NCI-H748 (cell line): ENCODE results near the gene RCVRN.
"Not testable (repeated sequence)": the region's sequence is repeated elsewhere in the genome, so short reads cannot be mapped to it uniquely, and the experiment has no call there.

Experiments used
- DNase-seq: peaks from one replicate; lab custom pipeline; 2025; ENCODE audit not compliant: unreplicated experiment; lab: John Stamatoyannopoulos, UW

The RCVRN gene

GRCh38 chr17:9922012-9922848, 17.2 kb upstream of the RCVRN start:
- DNase-seq, result no peak

DNA sequence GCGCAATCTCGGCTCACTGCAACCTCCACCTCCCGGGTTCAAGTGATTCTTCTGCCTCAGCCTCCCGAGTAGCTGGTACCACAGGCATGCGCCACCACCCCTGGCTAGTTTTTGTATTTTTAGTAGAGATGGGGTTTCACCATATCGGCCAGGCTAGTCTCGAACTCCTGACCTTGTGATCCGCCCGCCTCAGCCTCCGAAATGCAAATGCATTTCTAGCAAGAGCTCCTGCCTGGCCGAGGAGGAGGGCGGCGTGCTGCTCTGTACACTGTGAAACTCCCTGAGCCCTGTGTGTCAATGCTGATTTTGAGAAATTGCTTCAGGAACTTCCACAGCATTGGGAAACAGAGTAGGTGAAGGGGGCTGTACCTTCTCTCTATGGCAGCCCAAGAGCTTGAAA, 16.1 kb upstream of the RCVRN start:
- DNase-seq, result not testable (repeated sequence)

GRCh38 chr17:9918804-9919352, 13.8 kb upstream of the RCVRN start:
- no peak for DNase-seq

DNA sequence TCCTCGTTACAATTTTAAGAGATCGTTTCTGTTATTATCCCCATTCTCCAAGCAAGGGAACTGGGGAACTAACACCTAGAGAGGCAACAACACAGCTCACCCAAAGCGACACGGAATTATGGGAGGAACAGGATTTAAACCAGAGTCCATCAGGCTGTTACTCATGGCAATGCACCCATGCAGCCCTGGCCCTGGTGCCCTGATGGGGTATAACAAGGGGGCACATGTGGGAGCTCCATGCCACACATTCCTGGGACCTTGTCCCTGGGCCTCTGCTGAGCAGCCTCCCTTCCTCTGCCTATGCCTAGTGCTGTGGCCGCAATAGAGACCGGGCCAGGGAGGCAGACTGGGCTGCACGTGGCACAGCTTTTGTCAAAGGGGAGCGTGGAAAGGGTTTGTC, 13.3 kb upstream of the RCVRN start:
- no peak for DNase-seq

- no peak for DNase-seq
These were observed 12.7 kb upstream of the RCVRN start for GRCh38 chr17:9917801-9918200.

GRCh38 chr17:9917131-9917530, 12.1 kb upstream of the RCVRN start:
- DNase-seq, result no peak

DNA sequence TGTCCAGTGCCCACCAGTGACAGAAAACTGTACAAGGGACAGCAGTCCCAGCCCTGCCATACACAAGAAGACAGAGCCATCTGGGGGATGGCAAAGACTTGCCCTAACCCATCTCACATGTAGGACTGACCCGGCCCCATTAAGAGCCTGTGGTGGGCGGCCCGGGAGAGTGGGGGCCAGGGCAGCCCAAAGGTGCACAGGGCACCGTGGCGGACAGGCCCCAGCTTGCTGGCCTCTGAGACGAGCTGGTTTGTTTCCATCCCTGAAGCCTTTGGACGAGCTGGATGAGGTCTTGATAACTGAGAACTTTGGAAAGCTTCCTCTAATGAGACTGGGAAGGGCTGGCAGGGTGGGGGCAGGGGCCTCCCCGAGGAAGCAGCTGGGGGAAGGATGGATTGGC, 11.0 kb upstream of the RCVRN start:
- no peak for DNase-seq

- DNase-seq, result no peak
These were observed 8.4 kb upstream of the RCVRN start for GRCh38 chr17:9913476-9913875.

- no peak for DNase-seq
These were observed 7.3 kb upstream of the RCVRN start for GRCh38 chr17:9912121-9913099.

DNA sequence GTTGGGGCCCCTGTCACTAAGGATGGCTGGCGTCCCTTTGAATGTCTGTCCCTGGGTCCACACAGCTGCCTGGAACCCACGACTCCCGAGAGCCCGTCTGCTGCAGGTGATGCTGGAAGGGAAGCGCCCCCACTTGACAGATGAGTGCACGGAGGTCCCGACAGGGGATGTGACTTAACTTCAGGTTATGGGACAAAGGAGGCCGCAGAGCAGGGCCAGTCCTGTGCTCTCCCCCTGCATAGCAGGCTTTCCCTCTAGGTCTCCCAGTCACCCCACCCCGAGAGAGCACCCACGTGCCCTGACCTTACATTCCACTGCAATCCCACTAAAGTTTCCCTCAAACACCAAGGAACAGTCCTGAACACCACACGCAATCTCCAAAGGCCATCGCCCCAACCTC, 6.0 kb upstream of the RCVRN start:
- DNase-seq, result no peak

DNA sequence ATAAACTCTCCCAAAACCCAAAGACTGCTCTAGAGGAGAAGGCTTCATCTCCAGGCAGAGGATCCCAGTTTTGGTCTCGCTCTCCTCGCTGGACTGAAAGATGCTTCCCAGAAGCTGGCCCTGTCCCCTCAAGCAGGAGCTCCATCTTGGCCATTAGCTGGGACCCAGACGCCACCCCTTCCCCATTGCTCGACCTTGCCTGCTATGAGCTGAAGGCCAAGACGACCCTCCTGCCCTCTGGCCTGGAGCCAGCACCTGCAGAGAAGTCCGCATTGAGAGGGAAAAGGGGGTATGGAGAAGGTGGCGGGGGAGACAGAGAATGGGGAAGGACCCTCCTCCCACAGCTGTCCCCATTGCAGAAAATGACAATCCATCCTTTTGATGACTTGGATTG, 3.6 kb upstream of the RCVRN start:
- DNase-seq, result no peak

DNA sequence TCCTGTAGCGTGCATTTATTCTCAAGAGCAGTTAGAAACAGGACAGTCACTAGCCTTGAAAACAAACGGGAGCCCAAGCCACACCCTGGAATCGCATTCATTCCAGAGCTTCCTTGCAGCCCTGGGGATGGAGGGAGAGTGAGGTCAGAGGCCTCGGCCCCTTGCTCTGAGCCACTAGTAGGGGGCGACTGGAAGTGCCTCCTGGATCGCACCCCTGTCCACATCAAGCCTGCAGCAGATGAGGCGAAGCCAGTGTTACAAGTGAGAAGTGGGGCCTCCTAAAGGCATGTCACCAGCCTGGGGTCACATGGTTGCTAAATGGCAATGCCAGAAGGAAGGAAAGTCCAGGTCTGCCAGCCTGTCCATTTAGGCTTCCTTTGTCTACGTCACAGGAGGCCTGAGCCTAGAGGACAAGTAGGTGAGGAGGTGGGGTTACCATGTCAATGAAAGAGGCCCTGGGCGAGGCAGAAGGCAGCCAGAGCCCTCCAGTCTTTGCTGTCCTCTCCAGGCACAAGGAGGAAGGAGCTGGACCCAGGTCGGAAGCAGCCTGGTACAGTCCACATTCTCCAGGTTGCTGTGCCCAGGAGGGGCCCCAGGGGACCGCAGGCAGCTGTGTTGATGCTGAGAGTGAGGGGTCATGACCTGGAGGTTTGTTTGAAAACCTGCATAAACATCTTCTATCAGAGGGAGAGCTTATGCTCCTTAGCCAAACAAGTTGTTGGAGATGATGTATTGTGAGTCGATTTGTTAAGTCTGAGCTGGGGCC, 3.0 kb upstream of the RCVRN start:
- DNase-seq, result no peak

DNA sequence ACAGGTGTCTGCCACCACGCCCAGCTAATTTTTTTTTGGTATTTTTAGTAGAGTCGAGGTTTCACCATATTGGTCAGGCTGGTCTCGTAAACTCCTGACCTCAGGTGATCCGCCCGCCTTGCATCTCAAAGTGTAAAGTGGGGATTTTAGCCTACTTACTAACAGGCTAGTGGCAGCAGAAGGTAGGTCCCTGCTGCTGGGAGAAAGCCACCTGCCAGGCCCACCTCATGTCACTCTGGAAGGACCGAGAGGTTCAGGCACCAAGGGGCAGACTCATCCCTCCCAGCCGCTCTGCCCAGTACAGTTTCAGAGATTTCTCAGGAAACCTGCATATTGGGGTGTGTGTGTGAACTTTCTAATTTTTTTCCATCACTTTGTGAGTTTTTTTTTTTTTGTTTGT, 2.1 kb upstream of the RCVRN start:
- DNase-seq, result no peak

GRCh38 chr17:9906616-9907015, 1.5 kb upstream of the RCVRN start:
- DNase-seq, result no peak

- no peak for DNase-seq
These were observed 831 bp upstream of the RCVRN start for GRCh38 chr17:9905902-9906301.

GRCh38 chr17:9904277-9905077, 594 bp downstream of the RCVRN start:
- DNase-seq, result no peak

DNA sequence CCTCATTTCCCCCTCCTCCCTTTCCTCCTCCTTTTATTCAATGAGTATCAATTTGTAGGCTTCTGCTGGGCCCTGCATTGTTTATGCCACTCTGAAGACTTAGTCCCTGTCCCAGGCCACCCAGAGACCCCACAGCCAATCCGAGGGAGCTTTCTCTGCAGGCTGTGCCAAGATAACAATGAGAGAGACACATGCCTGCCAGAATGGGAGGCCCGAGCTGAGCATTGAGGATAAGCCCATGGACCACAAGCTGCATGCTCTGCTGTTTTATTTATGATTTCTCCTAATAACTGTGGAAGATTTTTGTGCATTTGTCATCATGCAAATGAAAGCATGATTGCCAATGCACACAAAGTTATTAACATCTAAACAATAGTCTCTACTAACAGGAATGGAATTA, 3.0 kb downstream of the RCVRN start:
- DNase-seq, result no peak

- no peak for DNase-seq
These were observed 4.3 kb downstream of the RCVRN start for GRCh38 chr17:9900784-9901183.

GRCh38 chr17:9900044-9900594, 5.0 kb downstream of the RCVRN start:
- DNase-seq, result no peak
